ENCODE results near the gene TFEC.

TFEC gene

DNA sequence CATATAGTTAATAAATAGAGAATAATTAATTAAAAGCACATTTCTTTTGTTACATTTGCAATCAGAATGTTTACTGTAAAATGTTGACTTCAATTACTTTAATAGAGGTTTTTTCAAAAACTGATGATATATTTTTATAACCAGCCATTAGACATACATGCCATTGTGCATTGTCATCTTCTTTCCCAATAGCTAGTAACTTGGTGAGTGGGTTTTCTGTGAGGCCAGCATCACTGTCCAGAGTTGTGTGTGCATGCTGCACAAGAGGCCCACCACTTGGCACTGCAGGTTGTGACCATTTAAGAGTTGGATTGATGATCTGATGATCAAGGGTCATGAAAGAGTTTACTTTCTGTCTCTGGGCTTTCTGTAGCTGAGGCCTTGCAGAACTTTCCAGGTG is 46.5 kb downstream of the TFEC start:
- H3K36me3 ChIP-seq (ENCODE audit: control insufficient read depth, low read depth, low read length), result no peaks in the 10 kb centered on the region
- no peaks in the 10 kb centered on the region for H3K4me1 ChIP-seq (ENCODE audit: control insufficient read depth, low read depth, low read length)
- H3K9me3 ChIP-seq (ENCODE audit: control insufficient read depth, low read depth, low read length), result no peaks in the 10 kb centered on the region
- no peak overlapping the region for H3K27ac ChIP-seq (ENCODE audit: low read length)
- H3K9ac ChIP-seq (ENCODE audit: low read length), result no peak overlapping the region
- no peak overlapping the region for H3K4me3 ChIP-seq (ENCODE audit: low read length)
- no peaks in the 10 kb centered on the region for H3K27me3 ChIP-seq (ENCODE audit: control insufficient read depth, insufficient read depth, low read length)

DNA sequence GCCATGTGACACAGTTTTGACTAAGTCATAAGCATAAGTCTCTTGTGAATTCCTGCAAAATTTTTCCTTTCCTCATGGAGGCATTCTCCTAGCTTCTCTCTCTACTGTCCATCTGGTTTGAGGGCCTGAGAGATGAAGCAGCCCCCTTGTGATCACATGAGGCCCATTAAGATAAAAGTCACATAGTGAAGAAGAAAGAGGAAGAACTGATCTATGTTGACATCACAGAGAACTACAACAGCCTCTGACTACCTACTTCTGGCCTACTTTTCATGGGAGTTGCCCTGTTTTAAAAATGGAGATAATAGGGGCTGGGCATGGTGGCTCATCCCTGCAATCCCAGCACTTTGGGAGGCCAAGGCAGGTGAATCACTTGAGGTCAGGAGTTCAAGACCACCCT is 50.4 kb downstream of the TFEC start:
- Histone ChIP-seq H3K4me1 (ENCODE audit: control insufficient read depth, low read depth, low read length) (no peaks in the 10 kb centered on the region), H3K9ac (ENCODE audit: low read length) (no peak overlapping the region), H3K27ac (ENCODE audit: low read length) (no peak overlapping the region), H3K36me3 (ENCODE audit: control insufficient read depth, low read depth, low read length) (no peaks in the 10 kb centered on the region), H3K9me3 (ENCODE audit: control insufficient read depth, low read depth, low read length) (no peaks in the 10 kb centered on the region), H3K27me3 (ENCODE audit: control insufficient read depth, insufficient read depth, low read length) (no peaks in the 10 kb centered on the region), H3K4me3 (ENCODE audit: low read length) (no peak overlapping the region)

DNA sequence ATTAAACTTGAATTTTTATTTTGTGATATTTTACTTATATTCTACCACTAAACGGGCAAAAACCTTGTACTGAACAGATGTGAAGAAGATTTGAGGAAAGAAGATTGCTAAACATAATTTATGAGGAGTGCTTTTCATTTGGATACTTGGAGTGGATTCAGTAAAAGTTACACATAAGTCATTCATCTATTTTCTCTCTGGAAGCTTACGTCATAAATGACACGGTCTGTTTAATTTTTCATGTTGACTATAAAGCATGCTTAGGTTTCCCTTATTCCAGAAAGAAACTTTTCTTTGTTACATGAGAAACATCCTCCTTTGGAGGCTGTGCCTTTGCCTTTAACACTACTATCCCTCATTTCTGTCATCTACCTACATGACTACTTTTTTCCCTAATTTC is 53.9 kb downstream of the TFEC start:
- no peak overlapping the region for H3K9ac ChIP-seq (ENCODE audit: low read length)

DNA sequence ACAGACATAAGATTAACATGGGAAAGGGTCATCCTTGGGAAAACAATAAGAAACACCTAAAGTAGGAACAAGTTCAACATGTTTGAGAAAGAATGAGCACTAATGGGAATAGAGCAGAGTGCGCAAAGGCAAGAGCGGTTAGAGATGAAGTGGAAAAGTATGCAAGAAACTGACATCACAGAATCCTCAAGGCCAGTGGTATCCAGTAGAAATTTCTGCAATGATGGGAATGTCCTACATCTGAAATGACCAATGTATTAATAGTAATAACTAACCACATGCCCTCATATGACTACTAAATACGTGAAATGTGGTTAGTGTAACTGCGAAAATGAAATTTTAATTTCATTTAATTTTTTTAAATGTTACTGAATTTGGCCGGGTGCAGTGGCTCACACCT is 54.8 kb downstream of the TFEC start:
- no peaks in the 10 kb centered on the region for H3K36me3 ChIP-seq (ENCODE audit: control insufficient read depth, low read depth, low read length)

More for the DNA sequence above, 53.9 kb downstream of the TFEC start:
- Histone ChIP-seq H3K27ac (ENCODE audit: low read length) (no peak overlapping the region), H3K9me3 (ENCODE audit: control insufficient read depth, low read depth, low read length) (no peaks in the 10 kb centered on the region), H3K4me1 (ENCODE audit: control insufficient read depth, low read depth, low read length) (no peaks in the 10 kb centered on the region), H3K27me3 (ENCODE audit: control insufficient read depth, insufficient read depth, low read length) (no peaks in the 10 kb centered on the region), H3K4me3 (ENCODE audit: low read length) (no peak overlapping the region), H3K36me3 (ENCODE audit: control insufficient read depth, low read depth, low read length) (no peaks in the 10 kb centered on the region)

DNA sequence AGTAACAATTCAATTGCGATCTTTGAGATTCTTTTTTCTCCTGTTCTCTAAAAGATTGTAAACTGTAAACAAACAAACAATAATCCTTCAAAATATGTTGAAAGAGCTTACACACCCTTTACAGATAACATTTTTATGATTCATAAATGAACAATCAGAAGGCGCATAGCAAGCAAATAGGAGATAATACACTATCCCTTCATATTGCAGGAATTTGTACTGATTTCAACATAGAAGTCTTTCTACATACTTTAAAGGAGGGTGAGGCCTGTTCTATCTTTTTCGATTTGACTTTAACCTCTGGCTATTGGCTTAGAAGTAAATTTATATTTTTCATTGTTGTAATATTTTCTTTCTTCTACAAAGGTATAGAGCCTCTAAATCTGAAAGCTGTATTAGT is 57.2 kb downstream of the TFEC start:
- Histone ChIP-seq H3K27me3 (ENCODE audit: control insufficient read depth, insufficient read depth, low read length) (no peaks in the 10 kb centered on the region), H3K4me3 (ENCODE audit: low read length) (no peak overlapping the region), H3K4me1 (ENCODE audit: control insufficient read depth, low read depth, low read length) (peaks cover 6% of the 10 kb centered on the region), H3K9ac (ENCODE audit: low read length) (no peak overlapping the region), H3K27ac (ENCODE audit: low read length) (no peak overlapping the region), H3K9me3 (ENCODE audit: control insufficient read depth, low read depth, low read length) (no peaks in the 10 kb centered on the region), H3K36me3 (ENCODE audit: control insufficient read depth, low read depth, low read length) (no peaks in the 10 kb centered on the region)

More for the DNA sequence above, 54.8 kb downstream of the TFEC start:
- H3K9me3 ChIP-seq (ENCODE audit: control insufficient read depth, low read depth, low read length), result no peaks in the 10 kb centered on the region
- no peaks in the 10 kb centered on the region for H3K4me1 ChIP-seq (ENCODE audit: control insufficient read depth, low read depth, low read length)
- H3K27ac ChIP-seq (ENCODE audit: low read length), result no peak overlapping the region
- H3K9ac ChIP-seq (ENCODE audit: low read length), result peak overlapping the region; percentile 13
- no peaks in the 10 kb centered on the region for H3K27me3 ChIP-seq (ENCODE audit: control insufficient read depth, insufficient read depth, low read length)
- no peak overlapping the region for H3K4me3 ChIP-seq (ENCODE audit: low read length)

DNA sequence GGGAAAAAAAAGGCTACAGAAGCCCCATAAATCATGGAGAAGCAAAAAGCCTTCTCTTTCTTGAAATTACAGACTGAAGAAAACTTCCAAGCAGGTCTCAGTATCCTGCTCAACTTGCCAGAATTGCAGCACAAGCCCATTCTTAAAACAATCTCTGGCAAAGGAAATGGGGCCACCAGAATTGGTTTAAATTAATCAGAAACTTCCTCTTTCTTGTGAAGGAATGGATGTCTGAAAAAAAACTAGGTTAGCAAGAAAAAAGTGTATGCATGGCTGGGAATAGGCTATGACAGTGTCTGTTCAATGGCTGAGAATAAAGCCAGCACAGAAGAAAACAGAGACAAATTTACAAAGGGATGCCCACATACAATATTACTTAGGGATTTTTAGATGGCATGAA is 59.1 kb downstream of the TFEC start:
- Histone ChIP-seq H3K36me3 (ENCODE audit: control insufficient read depth, low read depth, low read length) (no peaks in the 10 kb centered on the region), H3K4me3 (ENCODE audit: low read length) (no peak overlapping the region), H3K9me3 (ENCODE audit: control insufficient read depth, low read depth, low read length) (no peaks in the 10 kb centered on the region), H3K27ac (ENCODE audit: low read length) (no peak overlapping the region), H3K4me1 (ENCODE audit: control insufficient read depth, low read depth, low read length) (peaks cover 6% of the 10 kb centered on the region), H3K27me3 (ENCODE audit: control insufficient read depth, insufficient read depth, low read length) (no peaks in the 10 kb centered on the region), H3K9ac (ENCODE audit: low read length) (no peak overlapping the region)

DNA sequence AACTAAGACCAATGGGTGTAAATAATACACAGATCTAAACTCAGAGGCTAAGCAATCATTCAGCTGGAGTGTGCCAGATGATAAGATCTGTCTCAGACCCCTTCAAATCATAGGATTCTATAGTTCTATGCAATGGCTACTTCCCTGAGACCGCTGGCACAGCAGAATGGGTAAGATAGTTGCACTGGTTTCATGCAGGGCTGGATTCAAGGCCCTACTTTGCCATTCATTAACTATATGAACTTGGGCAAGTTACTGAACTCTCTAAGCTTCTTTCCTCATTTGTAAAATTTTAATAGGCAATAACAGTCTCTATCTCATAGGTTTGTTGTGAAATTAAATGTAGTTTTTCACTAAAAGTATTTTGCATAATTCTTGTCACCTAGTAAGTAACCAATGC is 62.0 kb downstream of the TFEC start:
- Histone ChIP-seq H3K4me3 (ENCODE audit: low read length) (no peak overlapping the region), H3K27me3 (ENCODE audit: control insufficient read depth, insufficient read depth, low read length) (no peaks in the 10 kb centered on the region), H3K27ac (ENCODE audit: low read length) (no peak overlapping the region), H3K9me3 (ENCODE audit: control insufficient read depth, low read depth, low read length) (no peaks in the 10 kb centered on the region), H3K9ac (ENCODE audit: low read length) (no peak overlapping the region), H3K36me3 (ENCODE audit: control insufficient read depth, low read depth, low read length) (no peaks in the 10 kb centered on the region), H3K4me1 (ENCODE audit: control insufficient read depth, low read depth, low read length) (peaks cover 6% of the 10 kb centered on the region)

DNA sequence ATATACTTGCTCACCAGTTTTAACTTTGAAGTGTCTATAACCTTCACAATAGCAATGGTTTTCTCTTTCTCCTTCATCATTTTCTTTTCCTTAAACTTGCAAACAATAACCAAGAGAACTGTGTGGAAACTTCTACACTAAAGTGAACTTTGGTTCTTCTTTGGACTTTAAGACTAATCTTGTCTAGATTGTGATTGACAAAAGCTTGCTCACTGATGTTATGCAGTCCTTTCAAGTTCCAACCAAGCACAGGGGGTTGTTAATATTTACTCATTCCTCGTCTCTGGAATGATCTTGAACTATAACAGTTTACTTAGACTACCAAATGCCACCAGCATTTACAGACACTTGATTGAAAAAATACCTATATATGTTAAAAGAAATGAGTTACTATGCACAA is 62.4 kb downstream of the TFEC start:
- no peak overlapping the region for H3K4me3 ChIP-seq (ENCODE audit: low read length)

DNA sequence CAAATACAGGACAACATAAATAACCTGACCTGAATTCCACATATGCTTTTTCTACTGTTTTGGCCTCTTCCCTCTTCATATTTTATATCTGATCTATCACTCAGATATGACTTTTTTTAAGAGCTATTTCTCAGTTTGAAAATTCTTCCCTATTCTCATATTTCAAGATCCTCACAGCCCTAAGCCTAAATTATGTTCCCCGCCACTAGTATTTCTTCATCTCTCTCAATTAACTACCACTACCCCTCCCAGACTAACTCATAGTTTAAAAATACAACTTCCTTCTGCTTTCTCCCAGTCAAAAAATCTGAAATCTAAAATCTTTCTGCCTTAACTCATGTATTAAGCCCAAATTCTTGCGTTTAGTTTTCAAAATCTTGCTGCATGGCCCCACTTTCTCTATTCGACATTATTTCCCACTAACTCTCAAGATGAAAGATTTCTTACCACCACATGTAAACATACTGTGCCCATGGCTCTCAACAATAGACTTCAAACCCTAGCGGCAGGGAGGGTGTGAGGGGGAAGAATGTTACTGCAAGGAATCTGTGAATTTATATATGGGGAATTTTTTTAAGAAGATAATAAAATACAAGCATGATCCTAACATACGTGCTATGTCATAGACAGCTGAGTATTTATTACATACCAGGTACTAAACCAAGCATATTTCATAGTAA is 64.6 kb downstream of the TFEC start:
- H3K4me3 ChIP-seq (ENCODE audit: low read length), result no peak overlapping the region
- H3K9ac ChIP-seq (ENCODE audit: low read length), result no peak overlapping the region
- no peaks in the 10 kb centered on the region for H3K9me3 ChIP-seq (ENCODE audit: control insufficient read depth, low read depth, low read length)
- no peaks in the 10 kb centered on the region for H3K27me3 ChIP-seq (ENCODE audit: control insufficient read depth, insufficient read depth, low read length)
- no peak overlapping the region for H3K27ac ChIP-seq (ENCODE audit: low read length)
- H3K36me3 ChIP-seq (ENCODE audit: control insufficient read depth, low read depth, low read length), result no peaks in the 10 kb centered on the region
- peaks cover 6% of the 10 kb centered on the region for H3K4me1 ChIP-seq (ENCODE audit: control insufficient read depth, low read depth, low read length)

More for the DNA sequence above, 62.4 kb downstream of the TFEC start:
- Histone ChIP-seq H3K27me3 (ENCODE audit: control insufficient read depth, insufficient read depth, low read length) (no peaks in the 10 kb centered on the region), H3K9ac (ENCODE audit: low read length) (no peak overlapping the region), H3K4me1 (ENCODE audit: control insufficient read depth, low read depth, low read length) (peaks cover 6% of the 10 kb centered on the region), H3K27ac (ENCODE audit: low read length) (no peak overlapping the region), H3K9me3 (ENCODE audit: control insufficient read depth, low read depth, low read length) (no peaks in the 10 kb centered on the region), H3K36me3 (ENCODE audit: control insufficient read depth, low read depth, low read length) (no peaks in the 10 kb centered on the region)

DNA sequence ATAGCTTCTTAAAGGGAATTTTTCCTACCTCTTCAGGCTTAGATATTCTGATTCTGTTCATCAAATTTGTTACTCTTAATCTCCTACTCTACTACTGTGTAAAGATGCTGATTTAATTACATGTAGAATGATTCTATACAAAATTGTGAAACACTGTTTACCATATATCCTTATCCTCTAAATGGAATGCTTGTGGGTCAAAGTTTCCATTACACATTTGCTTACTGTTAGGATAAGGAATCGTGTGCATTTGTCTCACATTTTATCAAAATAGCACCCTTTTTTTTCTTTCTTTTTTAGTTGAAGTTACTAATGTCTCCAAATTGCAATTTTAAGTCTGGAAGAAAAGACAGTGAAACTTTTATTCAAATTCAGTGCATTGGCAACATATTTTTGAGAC is 65.3 kb downstream of the TFEC start:
- Histone ChIP-seq H3K9me3 (ENCODE audit: control insufficient read depth, low read depth, low read length) (no peaks in the 10 kb centered on the region), H3K27ac (ENCODE audit: low read length) (no peak overlapping the region), H3K9ac (ENCODE audit: low read length) (no peak overlapping the region), H3K4me3 (ENCODE audit: low read length) (no peak overlapping the region), H3K4me1 (ENCODE audit: control insufficient read depth, low read depth, low read length) (peaks cover 6% of the 10 kb centered on the region), H3K36me3 (ENCODE audit: control insufficient read depth, low read depth, low read length) (no peaks in the 10 kb centered on the region), H3K27me3 (ENCODE audit: control insufficient read depth, insufficient read depth, low read length) (no peaks in the 10 kb centered on the region)

DNA sequence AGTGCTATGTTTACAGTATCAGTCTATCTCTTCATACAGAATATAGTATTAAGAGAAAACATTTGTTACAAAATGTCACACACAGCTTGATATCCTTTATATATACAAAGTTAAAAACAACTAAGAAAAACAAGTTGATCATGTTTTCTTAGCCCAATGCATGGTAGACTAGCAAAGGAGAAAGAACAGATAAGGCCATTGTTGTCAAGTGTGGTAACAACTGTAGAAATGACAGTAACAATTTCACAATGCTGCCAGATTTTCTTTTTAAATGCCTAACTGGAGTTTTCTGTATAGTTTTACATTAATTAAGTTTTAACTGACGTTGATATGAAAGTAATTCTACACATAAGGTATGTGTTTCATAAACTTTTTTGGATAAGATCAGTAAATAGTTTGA is 65.8 kb downstream of the TFEC start:
- Histone ChIP-seq H3K9me3 (ENCODE audit: control insufficient read depth, low read depth, low read length) (no peaks in the 10 kb centered on the region), H3K27ac (ENCODE audit: low read length) (no peak overlapping the region), H3K4me3 (ENCODE audit: low read length) (no peak overlapping the region), H3K9ac (ENCODE audit: low read length) (no peak overlapping the region), H3K27me3 (ENCODE audit: control insufficient read depth, insufficient read depth, low read length) (no peaks in the 10 kb centered on the region), H3K36me3 (ENCODE audit: control insufficient read depth, low read depth, low read length) (no peaks in the 10 kb centered on the region), H3K4me1 (ENCODE audit: control insufficient read depth, low read depth, low read length) (peaks cover 6% of the 10 kb centered on the region)

DNA sequence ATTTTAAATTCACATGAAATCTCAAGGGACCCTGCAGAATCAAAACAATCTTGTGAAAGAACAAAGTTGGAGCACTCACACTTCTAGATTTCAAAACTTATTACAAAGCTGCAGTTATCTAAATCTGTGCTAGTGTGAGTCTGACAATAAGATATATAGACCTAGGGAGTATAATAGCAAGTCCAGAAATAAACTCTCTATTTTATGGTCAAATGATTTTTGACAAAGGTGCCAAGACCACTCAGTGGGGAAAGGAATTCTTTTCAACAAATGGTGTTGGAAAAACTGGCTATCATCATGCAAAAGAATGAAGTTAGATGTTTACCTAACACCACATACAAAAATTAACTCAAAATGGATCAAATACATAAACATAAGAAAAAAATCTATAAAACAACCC is 68.2 kb downstream of the TFEC start:
- no peaks in the 10 kb centered on the region for H3K9me3 ChIP-seq (ENCODE audit: control insufficient read depth, low read depth, low read length)
- H3K27ac ChIP-seq (ENCODE audit: low read length), result no peak overlapping the region
- H3K4me3 ChIP-seq (ENCODE audit: low read length), result no peak overlapping the region
- no peaks in the 10 kb centered on the region for H3K4me1 ChIP-seq (ENCODE audit: control insufficient read depth, low read depth, low read length)
- no peaks in the 10 kb centered on the region for H3K36me3 ChIP-seq (ENCODE audit: control insufficient read depth, low read depth, low read length)
- no peaks in the 10 kb centered on the region for H3K27me3 ChIP-seq (ENCODE audit: control insufficient read depth, insufficient read depth, low read length)
- H3K9ac ChIP-seq (ENCODE audit: low read length), result no peak overlapping the region

All from iPS-18a (cell line).